HG02884 (cell line): Measurements from ENCODE around the gene FBXO11.

Source experiments
- ATAC-seq: cut with Tn5 transposase; IDR thresholded peaks from one replicate; pipeline ENCODE4 v1.9.1; 2021; ENCODE audit warnings: mild to moderate bottlenecking, moderate library complexity; ENCODE audit not compliant: unreplicated experiment

FBXO11 gene

DNA sequence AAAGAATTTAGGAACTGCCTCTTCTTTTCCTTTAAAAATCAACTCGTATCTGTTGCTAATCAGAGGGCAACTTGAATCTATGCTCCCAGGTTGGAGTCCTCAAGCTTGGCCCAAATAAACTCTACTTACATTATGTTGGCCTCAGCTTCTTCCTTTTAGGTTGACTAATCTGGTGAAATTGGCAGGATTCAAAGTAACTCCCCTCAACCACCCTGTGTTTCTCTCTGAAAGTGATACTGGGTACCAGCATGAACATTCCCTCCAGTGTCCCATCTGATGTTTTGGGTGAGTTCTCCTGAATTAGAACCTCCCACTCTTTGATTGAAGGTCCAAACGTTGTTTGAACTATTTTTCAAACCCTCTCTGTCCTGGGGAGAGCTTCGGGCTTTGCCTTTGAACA lies 164.7 kb downstream of the FBXO11 start:
- no peak for ATAC-seq

DNA sequence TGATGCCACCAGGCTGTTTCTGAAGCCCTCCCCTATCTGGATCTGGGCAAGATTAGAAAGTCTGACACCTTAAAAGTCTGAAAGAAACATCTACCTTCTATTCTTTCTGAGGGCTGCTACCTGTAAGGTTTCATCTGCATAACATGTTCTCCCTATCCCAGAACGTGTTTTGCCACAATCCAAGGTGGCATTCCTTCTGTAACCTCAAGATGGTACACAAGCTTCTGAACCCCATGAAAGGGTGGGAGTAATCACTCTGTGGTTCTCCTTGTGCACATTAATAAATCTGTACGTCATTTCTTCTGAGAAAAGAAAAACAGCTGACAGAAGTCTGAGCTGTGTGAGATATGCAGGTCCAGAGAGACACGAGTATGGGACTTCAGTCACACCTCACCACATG lies 165.2 kb downstream of the FBXO11 start:
- ATAC-seq = no peak
